Superior temporal gyrus (tissue), 1 donor: ENCODE results near the gene NFATC2.
"Not testable (repeated sequence)": the region's sequence is repeated elsewhere in the genome, so short reads cannot be mapped to it uniquely, and the experiment has no call there.

Experiments
- DNase-seq: peaks from one replicate; pipeline ENCODE4 v3.0.0-alpha.2; 2016; ENCODE audit errors: extremely low spot score

Gene NFATC2

GRCh38 chr20:51568533-51568932 is 26.0 kb upstream of the NFATC2 start:
- not testable (repeated sequence) for DNase-seq

GRCh38 chr20:51567622-51568021 is 25.1 kb upstream of the NFATC2 start:
- no peak for DNase-seq

- no peak for DNase-seq
Observed at GRCh38 chr20:51566594-51566993, 24.1 kb upstream of the NFATC2 start.

GRCh38 chr20:51565298-51566144 is 23.0 kb upstream of the NFATC2 start:
- no peak for DNase-seq

- no peak for DNase-seq
Observed at GRCh38 chr20:51563486-51564332, 21.2 kb upstream of the NFATC2 start.

GRCh38 chr20:51563174-51563485 is 20.6 kb upstream of the NFATC2 start:
- DNase-seq: no peak

- peak; percentile 62 for DNase-seq
Observed at GRCh38 chr20:51562332-51563173, 20.0 kb upstream of the NFATC2 start.

- DNase-seq: no peak
Observed at GRCh38 chr20:51562027-51562331, 19.5 kb upstream of the NFATC2 start.

- DNase-seq: no peak
Observed at GRCh38 chr20:51560550-51561307, 18.2 kb upstream of the NFATC2 start.

- DNase-seq: no peak
Observed at GRCh38 chr20:51560042-51560441, 17.5 kb upstream of the NFATC2 start.

GRCh38 chr20:51554538-51555165 is 12.1 kb upstream of the NFATC2 start:
- no peak for DNase-seq

- DNase-seq: no peak
Observed at GRCh38 chr20:51553897-51554486, 11.5 kb upstream of the NFATC2 start.

- DNase-seq: no peak
Observed at GRCh38 chr20:51551186-51551585, 8.7 kb upstream of the NFATC2 start.

GRCh38 chr20:51549474-51549873 is 7.0 kb upstream of the NFATC2 start:
- DNase-seq: no peak

GRCh38 chr20:51547951-51548350 is 5.4 kb upstream of the NFATC2 start:
- DNase-seq: no peak

GRCh38 chr20:51545515-51545914 is 3.0 kb upstream of the NFATC2 start:
- no peak for DNase-seq

GRCh38 chr20:51543422-51543788 is 886 bp upstream of the NFATC2 start:
- no peak for DNase-seq

GRCh38 chr20:51542033-51542570 is 417 bp downstream of the NFATC2 start:
- no peak for DNase-seq

GRCh38 chr20:51541189-51542032 is 1.1 kb downstream of the NFATC2 start:
- peak; percentile 32 for DNase-seq

- DNase-seq: no peak
Observed at GRCh38 chr20:51540580-51540979, 1.9 kb downstream of the NFATC2 start.
